GM21723 (cell line): ENCODE data around the gene ASB14.
"Not testable (repeated sequence)": the region's sequence is repeated elsewhere in the genome, so short reads cannot be mapped to it uniquely, and the experiment has no call there.

Experiments
- ATAC-seq: cut with Tn5 transposase; IDR thresholded peaks from one replicate; pipeline ENCODE4 v1.9.1; 2021; ENCODE audit warnings: mild to moderate bottlenecking, moderate library complexity; ENCODE audit not compliant: unreplicated experiment

ASB14 gene

DNA sequence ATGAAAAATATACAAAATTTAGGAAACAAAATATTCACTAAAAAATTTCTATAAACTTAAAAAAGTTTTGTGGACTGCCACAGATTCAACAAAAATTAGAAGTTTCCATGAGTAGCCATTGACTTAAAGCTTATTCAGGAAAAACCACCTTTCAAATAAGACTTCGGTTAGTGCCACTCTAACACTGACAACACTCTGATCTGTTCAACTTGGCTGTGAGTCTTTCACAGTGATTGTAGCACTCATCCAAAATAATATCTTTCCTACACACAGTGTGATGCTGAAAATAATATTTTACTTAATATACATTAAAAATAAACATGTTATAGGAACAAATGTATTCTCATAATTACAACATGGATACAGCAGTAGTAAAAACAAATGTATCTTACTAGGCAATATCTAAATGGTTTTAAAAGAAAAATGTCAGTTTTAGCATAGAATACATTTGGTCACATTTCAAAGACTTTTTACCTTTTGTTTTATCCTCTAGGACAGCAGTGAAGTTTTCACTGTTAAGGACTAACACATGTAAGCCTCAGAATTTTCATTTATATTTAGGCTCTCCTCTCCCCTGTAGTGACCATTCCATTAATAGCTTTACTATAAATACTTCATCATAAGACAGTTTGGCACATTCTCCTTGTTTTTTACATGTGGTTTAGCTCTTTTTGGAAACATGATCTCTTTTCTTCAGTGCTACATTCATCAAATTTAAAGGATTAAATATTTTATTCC is at the start of gene ASB14:
Gene ASB14 (minus strand): TSS at position 527 of the 738 bp plus-strand sequence. CDS start 652 bp downstream, outside the sequence.
- no peak for ATAC-seq

DNA sequence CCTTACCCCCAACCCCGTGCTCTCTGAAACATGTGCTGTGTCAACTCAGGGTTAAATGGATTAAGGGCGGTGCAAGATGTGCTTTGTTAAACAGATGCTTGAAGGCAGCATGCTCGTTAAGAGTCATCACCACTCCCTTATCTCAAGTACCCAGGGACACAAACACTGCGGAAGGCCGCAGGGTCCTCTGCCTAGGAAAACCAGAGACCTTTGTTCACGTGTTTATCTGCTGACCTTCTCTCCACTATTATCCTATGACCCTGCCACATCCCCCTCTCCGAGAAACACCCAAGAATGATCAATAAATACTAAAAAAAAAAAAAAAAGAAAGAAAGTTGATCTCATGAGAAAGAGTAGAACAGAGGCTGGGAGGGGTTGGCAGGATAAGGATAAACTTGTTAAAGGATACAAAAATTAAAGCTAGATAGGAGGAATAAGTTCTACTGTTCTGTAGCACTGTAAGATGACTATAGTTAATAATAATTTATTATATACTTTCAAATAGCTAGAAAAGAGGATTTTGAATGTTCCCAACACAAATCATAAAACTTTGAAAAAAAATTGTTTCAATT is 46.7 kb upstream of the ASB14 start:
- not testable (repeated sequence) for ATAC-seq

DNA sequence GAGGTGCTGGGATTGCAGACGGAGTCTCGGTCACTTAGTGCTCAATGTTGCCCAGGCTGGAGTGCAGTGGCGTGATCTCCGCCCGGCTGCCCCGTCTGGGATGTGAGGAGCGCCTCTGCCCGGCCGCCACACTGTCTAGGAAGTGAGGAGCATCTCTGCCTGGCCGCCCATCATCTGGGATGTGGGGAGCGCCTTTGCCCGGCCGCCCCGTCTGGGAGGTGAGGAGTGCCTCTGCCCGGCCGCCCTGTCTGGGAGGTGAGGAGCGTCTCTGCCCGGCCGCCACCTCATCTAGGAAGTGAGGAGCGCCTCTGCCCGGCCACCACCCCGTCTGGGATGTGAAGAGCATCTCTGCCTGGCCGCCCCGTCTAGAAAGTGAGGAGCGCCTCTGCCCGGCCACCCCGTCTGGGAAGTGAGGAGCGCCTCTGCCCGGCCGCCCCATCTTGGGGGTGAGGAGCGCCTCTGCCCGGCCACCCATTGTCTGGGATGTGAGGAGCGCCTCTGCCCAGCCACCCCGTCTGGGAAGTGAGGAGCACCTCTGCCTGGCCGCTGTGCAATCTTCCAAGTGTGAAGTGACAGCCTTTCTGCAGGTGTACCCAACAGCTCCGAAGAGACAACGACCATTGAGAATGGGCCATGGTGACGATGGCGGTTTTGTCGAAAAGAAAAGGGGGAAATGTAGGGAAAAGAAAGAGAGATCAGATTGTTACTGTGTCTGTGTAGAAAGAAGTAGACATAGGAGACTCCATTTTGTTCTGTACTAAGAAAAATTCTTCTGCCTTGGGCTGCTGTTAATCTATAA is 46.0 kb upstream of the ASB14 start:
- ATAC-seq: not testable (repeated sequence)

DNA sequence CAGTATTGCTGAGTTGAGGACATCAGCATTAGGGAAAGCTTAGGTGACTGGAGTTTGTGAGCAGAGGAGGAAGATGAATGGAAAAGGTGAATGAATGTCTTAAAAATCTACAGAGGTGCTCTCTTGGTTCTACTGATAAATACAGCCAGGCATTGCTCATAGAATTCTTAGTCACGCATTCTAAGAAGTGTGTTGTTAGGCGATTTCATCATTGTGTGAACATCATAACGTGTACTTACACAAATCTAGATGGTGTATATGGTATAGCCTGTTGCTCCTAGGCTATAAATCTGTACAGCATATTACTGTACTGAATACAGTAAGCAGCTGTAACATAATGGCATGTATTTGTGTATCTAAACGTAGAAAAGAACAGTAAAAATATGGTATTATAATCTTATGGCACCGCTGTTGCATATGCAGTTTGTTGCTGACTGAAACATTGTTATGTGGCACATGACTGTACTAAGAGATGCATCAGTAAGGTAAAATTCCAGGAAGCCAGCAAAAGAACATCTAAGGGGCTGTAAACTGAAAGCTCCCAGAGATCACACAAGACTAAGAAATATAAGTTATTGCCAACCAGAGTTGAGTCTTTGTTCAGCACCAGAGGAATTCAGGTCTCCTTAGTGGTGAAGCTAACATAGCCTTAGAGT is 42.9 kb upstream of the ASB14 start:
- ATAC-seq: no peak

DNA sequence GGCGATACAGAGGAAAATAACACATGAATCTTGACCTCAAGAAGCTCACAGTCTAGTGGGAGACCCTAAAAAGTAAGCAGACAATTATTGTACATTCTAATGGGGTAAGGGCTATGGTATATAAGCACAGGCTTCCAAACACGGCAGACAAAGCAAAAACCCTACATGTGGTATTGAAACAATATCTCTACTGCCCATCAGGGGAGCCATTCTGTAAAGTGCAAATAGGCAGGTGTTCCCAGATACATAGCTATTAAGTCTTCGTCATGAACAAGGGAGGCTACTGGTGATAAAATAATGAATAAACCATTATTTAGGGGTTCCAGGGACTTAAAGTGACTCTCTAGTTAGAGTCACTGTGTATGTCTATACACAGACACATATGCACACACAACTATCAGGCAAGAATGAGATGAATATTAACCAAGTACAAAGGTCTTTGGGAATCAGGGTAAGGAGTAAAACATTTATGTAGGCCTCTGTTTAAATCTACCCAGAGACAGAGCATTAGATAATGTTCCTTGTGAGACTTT is 38.7 kb upstream of the ASB14 start:
- ATAC-seq: no peak

DNA sequence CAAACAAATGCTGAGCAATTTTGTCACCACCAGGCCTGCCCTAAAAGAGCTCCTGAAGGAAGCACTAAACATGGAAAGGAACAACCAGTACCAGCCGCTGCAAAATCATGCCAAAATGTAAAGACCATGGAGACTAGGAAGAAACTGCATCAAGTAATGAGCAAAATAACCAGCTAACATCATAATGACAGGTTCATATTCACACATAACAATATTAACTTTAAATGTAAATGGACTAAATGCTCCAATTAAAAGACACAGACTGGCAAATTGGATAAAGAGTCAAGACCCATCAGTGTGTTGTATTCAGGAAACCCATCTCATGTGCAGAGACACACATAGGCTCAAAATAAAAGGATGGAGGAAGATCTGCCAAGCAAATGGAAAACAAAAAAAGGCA is 34.0 kb upstream of the ASB14 start:
- ATAC-seq: not testable (repeated sequence)

DNA sequence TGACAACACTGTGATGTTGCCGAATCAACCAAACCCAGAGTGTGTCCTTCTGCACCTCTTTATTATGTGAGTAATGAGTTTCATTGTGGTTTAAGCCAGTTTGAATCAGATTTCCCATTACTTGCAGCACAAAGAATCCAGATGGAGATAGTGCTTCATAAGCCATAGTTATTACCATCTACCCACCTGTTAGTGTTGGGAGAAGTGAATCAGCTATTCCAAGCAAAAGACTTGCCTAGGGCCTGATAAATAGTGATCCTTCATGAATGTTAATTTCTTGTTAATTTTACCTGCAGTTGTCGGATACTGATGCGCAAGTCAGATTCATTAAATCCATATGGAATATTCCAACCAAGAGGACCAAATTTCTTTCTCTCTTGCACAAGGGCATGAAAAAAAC is 21.7 kb upstream of the ASB14 start:
- no peak for ATAC-seq

DNA sequence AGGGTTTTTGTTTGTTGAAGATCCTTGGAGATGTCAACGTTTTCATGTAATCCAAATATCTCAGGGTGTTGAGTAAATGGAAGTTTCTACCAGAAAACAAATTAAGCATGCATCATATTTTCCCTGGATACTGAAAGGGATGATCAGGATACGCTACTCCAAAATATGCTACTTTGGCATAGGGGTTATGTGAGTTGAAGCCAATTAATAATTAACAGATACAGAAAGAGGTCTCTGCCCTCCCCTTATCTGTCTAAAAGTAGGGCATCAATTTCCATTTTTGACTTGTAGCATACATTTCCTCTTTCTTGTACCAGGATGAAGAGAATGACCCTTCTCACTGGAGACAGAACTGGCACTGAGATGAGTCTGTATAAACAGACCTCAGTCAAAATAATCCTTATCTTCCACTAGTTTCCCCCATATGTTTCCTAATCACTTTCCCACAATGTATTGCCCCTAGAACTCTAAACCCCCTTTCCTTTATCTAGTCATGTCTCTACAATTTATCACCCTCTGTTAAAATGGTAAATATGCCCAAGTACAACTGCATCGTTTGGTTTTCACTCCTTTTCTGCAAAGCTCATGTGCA is 17.4 kb upstream of the ASB14 start:
- ATAC-seq: no peak

DNA sequence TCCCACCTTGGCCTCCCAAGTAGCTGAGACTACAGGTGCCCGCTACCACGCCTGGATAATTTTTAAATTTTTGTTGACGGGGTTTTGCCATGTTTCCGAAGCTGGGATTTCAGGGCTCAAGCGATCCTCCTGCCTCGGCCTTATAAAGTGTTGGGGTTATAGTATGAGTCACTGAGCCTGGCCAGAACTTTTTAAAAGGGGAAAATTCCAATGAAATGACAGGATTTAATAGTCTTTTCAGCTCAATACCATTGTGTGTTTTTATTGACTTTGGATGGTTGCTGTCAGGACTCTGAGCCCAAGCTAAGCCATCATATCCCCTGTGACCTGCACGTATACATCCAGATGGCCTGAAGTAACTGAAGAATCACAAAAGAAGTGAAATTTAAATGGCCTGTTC is 11.0 kb upstream of the ASB14 start:
- not testable (repeated sequence) for ATAC-seq

DNA sequence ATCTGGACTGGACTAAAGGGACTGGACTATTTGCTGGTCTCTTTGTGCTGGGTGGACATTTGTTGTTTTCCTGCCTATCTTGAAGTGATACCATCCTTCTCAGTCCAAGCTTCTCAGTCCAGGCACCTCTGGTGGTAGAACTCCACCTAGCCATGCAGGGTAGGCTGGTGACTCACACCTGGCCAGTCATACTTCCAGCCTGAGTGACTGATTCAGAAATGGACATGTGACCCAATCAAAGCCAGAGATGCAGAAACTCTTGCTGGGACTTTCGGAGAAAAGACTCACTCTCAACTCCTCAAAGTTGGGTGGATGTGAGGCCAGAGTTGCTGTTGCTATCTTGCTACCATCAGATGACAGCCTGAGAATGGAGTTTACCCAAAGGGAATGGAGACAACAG is 5.6 kb upstream of the ASB14 start:
- ATAC-seq: no peak

DNA sequence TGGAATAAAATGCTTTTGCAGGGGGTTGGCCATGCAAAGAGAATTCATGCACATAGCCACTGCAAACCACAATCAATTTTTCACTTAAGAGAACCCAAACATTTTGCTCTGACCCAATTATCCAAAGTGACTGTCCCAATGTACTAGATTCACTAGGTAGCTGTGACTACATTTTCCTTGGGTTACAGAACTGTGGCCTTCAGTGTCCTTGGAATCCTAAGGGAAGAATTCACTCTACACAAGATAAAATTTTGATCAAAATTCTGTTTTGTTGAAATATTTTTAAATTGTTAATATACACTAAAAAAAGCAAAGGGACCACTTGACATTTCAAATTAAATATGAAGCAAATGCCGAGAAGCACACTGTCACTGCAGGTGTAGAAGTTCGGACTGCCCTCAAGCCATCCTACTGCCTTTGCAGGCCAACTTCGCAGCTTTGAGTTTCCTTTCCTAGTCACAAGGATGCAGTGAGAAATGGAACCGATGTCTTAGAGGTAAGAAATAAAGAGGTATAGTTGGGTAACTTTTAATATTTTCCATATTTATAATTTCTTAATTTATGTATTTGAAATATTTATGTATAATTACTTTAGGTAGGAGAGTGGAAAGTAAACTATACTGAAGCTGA is 527 bp upstream of the ASB14 start:
- ATAC-seq: no peak

DNA sequence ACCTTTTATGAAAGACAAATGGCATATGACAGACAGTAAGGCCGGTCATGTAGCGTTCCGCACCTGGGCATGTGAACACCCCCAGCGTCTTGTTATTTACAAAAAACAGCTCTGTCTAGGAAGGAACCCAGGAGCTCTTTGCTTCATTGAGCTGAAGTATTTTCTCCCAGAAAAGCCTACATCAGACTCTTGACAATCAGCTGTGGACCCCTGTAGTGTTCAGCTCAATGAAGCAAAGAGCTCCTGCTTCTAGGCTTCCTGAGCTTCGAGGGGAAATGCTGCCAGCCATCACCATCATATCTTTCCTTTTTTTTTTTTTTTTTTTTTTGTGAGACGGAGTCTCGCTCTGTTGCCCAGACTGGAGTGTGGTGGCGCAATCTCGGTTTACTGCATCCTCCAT is 4.1 kb downstream of the ASB14 start:
- no peak for ATAC-seq

DNA sequence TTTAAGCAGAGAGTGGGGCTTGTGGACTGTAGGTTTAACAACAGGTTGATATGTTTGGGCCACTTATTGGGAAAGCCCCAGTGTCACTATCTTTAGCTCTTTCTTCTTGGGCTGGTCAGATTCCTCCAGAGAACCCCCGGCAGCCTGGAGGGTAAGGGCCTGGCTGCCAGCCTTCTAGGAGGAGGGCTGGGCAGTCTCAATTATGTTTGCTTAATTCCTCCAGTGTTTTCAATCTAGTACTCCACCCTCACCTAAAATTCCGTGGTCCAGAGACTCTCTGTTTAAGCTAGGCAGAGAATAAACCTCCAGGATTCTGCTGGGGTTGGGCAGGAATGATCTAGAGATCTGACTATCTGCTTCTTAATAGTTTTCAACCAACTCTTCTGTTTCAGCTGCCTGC is 5.3 kb downstream of the ASB14 start:
- ATAC-seq: no peak

DNA sequence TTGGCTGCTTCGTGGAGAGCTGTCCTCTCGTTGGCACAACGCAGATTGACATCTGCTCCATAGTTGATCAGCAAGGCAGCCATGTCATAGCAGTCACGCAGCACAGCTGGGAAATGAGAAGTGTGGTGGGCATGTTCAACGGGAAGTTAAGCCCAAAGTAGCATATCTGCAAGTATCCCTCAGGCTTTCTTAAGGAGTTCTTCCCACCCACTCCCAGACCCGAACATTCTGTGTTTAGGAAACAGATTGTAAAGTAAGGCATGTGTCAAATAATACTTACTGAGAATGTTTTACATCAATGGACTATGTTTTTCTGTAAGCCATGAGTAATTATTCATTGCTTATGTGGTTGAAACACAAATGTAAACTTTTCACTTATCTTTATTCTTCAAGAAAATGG is 9.2 kb downstream of the ASB14 start:
- no peak for ATAC-seq

DNA sequence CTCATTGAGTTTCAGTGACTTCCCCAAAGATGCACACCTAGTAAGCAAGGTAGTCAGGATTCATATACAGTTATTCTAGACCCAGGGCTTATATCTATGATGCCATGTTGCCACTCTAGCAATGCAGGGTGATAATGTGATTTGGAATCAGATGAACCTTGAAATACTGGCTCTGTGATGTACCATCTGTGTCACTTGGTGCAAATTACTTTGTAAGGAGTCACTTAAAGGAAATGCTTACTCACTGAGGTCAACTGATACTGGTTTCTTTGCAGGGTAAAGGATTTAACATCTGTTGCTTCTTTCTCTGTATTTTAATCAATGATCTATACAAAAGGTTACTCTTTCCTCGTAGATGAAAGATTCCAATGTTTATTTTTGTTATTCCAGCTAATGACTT is 10.8 kb downstream of the ASB14 start:
- ATAC-seq: no peak

DNA sequence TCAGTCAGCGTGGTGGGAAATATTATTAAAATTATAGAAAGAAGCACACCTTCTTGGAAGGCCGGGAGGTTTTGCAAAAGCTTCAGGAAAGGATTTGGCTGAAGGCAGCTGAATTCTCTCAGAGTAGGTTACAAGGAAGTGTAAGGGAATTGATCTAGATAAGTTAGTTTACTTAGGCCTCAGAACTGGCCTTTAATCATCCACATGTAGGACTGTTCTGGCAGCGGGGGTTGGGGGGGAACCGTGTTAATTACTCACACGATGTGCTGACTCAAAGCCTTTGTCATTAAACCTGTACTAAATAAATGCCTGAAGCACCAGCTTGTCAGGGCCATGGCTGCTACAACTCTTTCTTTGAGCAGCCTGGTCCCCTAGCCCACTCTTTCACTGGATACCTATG is 12.8 kb downstream of the ASB14 start:
- no peak for ATAC-seq

DNA sequence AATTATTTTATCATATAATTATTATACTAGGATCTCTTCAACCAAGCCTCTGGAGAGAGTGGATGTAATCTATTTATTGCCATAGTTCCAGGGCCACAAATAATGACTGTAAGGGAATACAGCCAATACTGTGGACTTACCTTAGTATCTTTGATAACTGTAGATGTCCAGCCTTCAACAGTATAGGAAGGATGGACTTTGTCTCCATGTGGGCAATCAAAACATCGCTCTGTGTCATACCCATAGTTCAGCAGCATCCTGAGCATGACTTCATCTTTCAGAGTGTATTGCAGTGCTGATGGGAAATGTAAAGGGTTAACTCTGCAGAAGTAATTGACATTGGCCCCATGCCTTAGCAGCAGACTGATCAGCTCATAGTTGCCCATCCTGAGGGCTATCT is 14.2 kb downstream of the ASB14 start:
- ATAC-seq: no peak

DNA sequence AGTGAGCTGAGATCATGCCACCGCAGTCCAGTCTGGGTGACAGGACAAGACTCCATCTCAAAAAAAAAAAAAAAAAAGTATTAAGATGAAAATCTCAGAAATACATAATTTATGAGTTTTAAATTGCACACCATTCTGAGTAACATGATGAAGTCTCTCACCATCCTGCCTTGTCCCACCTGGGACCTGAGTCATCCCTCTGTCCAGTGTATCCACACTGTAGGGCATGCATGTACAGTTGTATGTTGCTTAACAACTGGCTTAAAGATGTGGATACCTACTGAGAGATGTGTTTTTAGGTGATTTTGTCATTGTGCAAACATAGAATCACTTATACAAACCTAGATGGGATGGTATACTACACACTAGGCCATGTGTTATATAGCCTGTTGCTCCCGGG is 17.1 kb downstream of the ASB14 start:
- no peak for ATAC-seq

DNA sequence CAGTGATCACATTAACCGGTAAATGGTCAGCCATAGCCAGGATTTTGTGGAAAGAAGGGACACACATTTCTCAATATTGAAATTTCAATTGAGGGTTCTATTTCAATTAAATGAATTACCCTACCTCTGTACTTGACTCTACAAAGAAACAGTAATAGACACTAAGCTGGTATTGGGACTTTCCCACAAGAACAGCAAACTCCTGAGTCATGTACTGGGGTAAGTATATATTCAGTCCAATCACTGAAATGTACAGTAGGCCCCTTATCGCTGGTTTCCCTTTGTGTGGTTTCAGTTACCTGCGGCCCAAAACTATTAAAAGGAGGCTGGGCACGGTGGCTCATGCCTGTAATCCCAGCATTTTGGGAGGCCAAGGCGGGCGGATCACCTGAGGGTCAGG is 17.6 kb downstream of the ASB14 start:
- ATAC-seq: no peak

DNA sequence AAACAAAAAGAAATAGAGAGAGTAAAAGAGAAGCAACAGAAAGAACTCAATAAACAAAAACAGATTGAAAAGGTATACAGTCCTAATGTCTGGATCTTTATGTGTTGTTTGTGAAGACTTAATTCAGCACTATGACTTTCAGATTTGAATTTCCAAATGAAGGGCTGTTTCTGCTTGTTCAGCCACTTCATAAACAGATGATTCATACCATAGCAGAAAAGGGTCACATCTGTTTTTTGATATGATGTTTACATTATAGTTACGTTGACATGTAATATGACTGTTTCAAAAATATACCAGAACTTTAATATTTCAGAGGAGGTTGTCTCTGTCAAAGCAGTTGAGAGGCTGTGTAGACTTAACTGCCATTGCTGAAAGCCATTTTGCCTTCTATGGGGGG is 24.1 kb downstream of the ASB14 start:
- ATAC-seq: no peak
